GM21526 (cell line): ENCODE results near the gene ABCA6.

ENCODE experiments used
- ATAC-seq: cut with Tn5 transposase; IDR thresholded peaks from one replicate; pipeline ENCODE4 v1.9.1; 2021; ENCODE audit warnings: moderate library complexity; ENCODE audit not compliant: unreplicated experiment, low FRiP score

ABCA6 gene

GRCh38 chr17:69050999-69051775 is 90.5 kb downstream of the ABCA6 start:
- no peak for ATAC-seq

DNA sequence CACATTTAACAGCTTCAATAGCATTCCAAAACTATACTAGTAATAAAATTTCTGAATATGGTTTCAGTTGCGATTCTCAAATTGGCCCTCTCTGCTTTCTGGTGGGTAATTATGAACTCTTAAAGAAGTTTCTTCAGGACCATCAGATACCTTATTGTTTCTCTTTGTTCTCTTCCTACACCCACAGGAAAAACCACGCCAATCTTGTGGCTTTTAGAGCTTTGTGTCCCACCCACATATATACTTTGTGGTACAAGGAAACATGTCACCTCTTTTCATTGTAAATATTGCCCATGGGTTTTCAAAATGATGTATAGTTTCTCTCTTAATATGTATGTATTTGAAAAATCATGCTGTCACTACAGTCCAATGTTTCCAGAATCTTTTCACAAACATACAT is 93.1 kb downstream of the ABCA6 start:
- no peak for ATAC-seq

DNA sequence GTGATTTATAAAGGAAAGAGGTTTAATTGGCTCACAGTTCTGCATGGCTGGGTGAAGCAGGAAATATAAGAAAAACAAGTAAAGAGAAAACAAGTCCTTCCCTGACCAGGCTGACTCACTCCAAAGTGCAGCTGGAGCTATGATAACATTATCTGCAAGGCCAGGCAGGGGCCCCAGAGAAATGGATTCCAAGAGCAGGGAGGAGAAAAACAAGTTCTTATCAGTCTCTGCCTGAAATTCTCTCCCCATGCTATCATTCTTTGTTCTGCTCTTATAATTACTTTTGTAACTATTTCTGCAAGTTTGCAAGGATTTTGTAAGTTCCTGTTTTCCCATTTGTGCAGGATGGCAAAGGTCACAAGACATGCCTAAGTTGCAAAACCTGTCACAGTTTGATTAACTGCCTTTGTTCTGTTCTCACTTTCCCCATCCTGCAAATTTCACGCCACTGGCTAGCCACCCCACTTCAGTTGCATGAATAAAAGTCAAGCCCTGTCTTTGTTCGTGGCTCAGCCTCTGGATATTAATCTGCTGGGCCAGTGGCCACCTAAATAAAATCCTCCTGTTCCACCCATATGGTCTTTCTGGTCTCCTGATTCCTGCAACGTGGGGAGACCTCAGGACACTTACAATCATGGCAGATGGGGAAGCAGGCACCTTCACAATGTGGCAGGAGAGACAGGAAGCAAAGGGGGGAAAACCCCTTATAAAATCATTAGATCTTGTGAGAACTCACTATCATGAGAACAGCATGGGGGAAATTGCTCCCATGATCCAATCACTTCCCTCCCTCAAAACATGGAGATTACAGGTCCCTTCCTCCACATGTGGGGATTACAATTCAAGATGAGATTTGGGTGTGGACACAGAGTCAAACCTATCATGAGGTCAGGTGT is 94.1 kb downstream of the ABCA6 start:
- ATAC-seq = no peak

DNA sequence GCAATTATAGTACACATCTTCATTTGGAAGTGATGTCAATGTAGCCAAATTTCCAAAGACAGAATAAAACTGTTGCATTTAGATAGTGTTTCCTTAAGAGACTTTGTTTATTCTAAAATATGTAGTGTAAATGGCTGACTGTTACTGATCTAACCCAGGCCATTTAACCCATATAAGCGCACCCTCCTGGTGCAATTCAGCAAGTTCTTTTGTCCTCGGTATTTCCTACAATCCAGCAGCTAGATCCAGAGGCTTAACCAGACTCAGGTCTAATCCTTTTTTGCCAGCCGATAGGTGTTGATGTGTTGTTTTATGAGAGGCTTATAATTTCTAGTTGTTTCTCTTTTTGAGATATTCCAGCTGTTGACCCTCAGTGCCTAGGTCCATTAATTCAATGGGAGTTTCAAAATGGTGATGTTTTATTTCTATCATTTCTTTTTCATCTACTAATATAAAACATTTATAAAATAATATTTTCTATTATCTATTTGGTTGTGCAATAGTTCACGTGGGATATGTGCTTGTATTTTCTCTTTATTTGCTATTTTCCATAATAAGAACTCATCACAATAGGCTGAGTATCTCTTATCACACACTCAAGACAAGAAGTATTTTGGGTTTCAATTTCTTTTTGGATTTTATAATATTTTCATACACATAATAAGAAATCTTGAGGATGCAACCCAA is 95.4 kb downstream of the ABCA6 start:
- no peak for ATAC-seq

DNA sequence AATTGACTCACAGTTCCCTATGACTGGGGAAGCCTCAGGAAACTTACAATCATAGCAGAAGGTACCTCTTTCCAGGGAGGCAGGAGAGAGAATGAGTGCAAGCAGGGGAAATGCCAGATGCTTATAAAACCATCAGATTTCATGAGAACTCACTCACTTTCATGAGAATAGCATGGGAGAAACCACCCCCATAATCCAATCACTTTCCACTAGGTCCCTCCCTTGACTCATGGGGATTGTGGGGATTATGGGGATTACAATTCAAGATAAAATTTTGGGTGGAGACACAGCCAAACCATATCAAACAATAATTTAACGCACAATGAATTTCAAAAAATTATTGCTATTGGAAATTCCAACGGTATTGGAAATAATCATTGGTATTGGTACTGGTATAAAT is 96.0 kb downstream of the ABCA6 start:
- no peak for ATAC-seq

DNA sequence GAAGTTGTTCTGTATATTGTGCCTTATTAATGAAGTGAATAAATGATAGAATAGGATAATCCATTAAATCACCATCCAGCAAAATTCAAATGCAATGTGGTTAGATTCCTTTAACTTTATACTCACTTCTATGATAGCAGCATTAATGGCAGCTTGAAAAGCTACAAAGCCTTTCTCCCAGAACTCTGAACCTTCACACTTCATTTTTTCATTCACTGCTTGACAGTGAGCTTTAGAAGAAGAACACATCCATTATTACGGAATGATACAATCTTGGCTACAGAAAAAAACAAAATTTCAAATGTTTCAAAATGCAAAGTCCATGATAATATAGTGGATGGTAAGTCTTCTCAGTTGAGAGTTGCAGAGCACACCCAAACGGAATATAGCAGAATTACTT is 97.3 kb downstream of the ABCA6 start:
- ATAC-seq = no peak

- no peak for ATAC-seq
Measured at GRCh38 chr17:69043098-69043734, 98.5 kb downstream of the ABCA6 start.

DNA sequence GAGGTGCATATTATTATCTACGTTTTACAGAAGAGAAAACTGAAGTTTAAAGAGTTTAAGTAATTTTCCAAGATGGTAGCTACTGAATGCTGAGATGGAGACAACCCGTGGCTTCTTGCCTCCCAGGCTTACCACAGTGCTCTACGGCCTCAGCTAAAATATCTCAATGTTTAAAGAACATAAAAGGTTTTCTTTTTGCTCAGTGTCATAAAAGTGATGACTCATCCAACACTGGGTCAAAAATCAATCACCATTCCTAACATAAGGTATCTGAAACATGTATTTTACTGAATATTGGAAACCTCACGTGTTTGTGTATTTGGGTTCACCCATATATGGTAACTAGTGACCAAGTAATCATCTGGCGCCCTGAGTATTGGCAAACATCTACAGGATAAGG is 99.4 kb downstream of the ABCA6 start:
- no peak for ATAC-seq

DNA sequence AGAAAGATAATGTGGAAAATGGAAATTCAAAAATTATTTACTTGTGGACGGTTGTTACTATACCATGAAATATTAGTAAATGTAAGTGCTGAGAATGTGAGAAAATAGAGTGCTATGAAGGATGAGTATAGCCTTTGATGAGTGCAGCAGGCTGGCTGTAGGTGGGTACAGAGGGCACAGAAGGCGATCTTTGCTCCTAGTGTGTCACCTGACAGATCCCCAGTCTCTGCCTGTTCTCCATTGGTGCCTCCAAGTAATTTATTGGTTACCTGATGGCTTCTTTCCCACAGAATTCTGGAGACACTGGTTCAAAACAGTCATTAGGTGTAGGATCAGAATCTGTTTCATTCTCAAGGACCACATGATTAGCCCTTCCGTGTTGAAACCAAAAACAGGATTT is 109.9 kb downstream of the ABCA6 start:
- no peak for ATAC-seq

- no peak for ATAC-seq
Measured at GRCh38 chr17:69030169-69030568, 111.5 kb downstream of the ABCA6 start.
